AG09309 (cell line): ENCODE data around the gene SFXN2.

Experiments
- DNase-seq: peaks from one replicate; pipeline ENCODE4 v3.0.0-alpha.2; 2010; ENCODE audit warnings: low read depth
- H3K4me3 ChIP-seq: 2 replicates; pipeline ENCODE4 v1.5.1; 2011; ENCODE audit warnings: mild to moderate bottlenecking, low read depth, low read length, moderate library complexity; ENCODE audit not compliant: control insufficient read depth
- TF ChIP-seq, protein P1 (sequence below): IDR thresholded peaks from 2 replicates; pipeline ENCODE4 v1.5.1; 2011; ENCODE audit warnings: mild to moderate bottlenecking, low read depth, low read length, inconsistent platforms; ENCODE audit not compliant: insufficient read depth, control insufficient read depth; ENCODE audit errors: missing control alignments

The SFXN2 gene

DNA sequence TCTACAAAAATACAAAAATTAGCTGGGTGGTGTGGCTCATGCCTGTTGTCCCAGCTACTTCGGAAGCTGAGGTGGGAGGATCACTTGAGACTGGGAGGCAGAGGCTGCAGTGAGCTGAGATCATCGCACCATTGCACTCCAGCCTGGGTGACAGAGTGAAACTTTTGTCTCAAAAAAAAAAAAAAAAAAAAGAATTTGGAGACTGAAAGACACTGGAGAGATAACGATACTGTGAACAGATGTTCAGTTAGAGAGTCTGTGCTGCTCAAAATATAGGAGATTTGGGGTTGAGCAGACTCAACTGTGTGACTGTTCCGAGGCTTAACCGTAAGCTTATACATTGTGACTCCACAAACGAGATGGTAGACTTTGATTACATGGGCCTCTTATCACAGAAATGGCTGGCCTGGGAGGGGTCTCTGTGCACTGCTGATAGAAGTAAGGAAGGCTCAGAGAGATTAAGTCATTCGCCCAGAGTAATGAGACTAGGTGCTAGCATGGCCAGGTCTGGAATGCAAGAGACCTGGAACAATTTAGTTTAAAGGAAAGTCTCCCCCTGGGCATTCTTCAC, 48.7 kb downstream of the SFXN2 start:
- H3K4me3 ChIP-seq = no peak overlapping the region
- TF ChIP-seq, protein P1, sequence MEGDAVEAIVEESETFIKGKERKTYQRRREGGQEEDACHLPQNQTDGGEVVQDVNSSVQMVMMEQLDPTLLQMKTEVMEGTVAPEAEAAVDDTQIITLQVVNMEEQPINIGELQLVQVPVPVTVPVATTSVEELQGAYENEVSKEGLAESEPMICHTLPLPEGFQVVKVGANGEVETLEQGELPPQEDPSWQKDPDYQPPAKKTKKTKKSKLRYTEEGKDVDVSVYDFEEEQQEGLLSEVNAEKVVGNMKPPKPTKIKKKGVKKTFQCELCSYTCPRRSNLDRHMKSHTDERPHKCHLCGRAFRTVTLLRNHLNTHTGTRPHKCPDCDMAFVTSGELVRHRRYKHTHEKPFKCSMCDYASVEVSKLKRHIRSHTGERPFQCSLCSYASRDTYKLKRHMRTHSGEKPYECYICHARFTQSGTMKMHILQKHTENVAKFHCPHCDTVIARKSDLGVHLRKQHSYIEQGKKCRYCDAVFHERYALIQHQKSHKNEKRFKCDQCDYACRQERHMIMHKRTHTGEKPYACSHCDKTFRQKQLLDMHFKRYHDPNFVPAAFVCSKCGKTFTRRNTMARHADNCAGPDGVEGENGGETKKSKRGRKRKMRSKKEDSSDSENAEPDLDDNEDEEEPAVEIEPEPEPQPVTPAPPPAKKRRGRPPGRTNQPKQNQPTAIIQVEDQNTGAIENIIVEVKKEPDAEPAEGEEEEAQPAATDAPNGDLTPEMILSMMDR = no peak
- DNase-seq = no peak

DNA sequence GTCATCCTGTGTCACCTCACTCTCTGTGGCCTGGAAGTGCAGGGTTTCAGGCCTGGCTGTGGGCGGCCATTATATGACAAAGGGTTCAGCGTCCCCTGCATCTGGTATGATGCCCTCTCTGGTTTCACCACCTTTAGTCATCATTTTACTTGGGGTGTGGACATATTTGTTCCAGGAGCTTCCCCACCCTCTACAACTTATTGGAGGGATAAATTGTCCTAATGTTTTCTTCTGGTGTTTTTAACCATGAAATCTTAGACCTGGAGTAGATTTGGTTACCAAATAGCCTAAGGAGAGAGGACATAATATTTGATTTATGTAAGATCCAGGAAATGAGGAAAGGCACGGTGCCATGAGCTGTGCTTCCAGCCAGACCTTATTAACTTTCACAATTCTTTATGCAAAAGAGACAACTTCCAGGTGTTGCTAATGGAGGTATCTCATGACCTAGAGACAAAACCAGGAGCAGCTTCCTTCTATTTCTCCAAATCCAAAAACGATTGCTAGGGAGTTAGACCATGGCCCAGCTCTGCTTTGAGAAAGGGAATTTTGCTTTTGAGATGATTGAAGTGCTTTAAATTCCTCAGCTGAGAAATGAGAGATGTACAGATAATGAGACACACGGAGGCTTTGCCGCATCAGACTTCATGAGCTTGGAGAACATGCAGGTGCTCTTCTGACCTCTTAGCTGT, 50.2 kb downstream of the SFXN2 start:
- no peak overlapping the region for H3K4me3 ChIP-seq
- TF ChIP-seq, protein P1 = no peak
- DNase-seq = no peak

DNA sequence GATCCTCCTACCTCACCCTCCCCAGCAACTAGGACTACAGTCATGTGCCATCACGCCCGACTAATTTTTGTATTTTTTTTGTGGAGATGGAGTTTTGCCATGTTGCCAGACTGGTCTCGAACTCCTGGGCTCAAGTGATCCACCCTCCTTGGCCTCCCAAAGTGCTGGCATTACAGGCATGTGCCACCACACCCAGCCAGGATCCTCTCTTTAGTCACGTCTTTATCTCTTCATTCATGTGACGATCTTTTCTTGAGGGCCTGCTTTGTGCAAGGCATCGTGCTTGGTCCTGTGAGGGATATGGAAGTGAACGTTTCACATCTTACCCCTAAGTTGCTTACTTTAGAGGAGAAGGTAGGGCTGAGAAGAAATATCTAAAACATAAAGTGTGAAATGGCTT, 50.9 kb downstream of the SFXN2 start:
- DNase-seq = no peak
- TF ChIP-seq, protein P1 = no peak
- H3K4me3 ChIP-seq = no peak overlapping the region

DNA sequence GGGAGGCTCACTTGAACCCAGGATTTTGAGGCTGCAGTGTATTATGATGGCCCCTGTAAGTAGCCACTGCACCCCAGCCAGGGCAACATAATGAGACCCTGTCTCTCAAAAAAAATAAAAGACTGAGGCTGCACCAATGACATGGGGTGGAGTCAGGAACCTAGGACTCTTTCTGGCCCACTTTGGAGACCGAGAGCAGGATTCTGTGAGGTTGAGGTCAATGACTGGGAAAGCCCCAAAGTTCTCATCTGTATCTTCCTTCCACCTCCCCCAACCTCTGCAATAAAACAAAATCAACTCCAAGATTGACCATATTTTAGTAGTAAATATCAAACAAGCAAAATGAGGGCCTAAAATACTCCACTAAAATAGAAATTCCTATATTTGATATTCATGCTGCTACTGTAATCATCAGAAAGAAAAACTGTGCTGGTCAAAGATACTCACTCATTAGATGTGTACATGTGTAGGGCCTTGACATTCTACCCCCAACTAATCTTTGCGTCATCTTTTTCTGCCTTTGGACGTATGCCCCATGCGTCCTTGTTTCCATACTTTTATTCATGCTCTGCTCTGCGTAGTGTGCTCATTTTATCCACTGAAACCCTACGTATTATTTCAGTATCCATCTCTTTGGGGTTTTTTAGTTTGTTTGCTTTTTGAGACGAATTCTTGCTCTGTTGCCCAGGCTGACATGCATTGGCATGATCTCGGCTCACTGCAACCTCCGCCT, 53.2 kb downstream of the SFXN2 start:
- no peak for DNase-seq
- TF ChIP-seq, protein P1 = no peak
- no peak overlapping the region for H3K4me3 ChIP-seq

DNA sequence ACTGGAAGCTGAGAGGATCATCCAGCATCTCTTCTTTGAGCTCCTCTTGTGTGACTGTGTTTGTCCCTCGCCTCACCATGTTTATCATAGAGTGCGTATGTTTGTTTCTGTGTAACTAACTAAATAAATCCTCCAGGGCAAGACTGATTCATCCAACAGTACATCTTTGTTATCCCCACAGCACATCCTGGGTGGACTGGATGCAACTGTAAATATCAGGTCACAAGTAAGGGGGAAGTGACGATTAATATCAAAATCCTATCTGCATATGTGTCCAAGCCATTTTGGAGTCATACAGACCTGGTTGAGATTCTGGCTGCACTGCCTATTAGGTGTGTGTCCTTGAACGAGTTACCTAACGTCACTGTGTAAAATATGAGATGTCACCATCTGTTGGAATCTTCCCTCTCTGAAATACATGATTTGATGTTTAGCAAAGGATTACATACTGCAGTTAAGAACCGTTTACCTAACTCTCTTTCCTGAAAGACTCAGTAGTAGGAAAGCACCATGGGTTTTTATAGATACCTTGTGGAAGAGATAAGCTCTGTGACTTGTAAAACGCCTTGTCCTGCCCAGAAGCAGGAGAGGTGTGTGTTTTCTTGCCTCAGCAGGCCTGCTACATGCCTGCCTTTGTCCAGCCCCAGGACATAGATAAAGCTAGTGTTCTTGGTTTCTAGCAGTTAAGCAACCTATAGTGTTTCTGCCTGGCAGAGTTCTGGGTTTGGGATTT, 55.1 kb downstream of the SFXN2 start:
- no peak for DNase-seq
- TF ChIP-seq, protein P1 = no peak
- no peak overlapping the region for H3K4me3 ChIP-seq

DNA sequence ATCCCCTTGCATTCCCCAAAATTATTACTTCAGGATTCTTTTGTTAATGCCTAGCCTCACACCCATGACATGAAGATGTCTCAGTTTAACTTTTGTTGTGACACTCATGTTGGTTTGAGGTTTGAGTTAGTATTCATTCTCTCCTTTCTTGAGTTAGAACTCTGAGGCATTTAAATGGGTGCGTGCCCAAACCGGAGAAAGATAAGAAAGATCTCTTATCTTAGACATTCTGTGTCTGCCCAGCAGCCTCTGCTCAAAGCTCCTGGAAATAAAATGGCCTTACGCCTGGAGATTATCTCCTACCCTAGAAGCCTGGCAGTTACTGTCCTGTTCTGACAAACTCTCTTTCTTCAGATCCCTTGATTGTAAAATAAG, 55.7 kb downstream of the SFXN2 start:
- TF ChIP-seq, protein P1 = no peak
- no peak for DNase-seq
- no peak overlapping the region for H3K4me3 ChIP-seq
